Lower leg skin (tissue), 3 donors: ENCODE results near the gene NFATC2.

Experiments
- POLR2A ChIP-seq, 2 donors: fragments of 450-650 bp; IDR thresholded peaks; one replicate each; pipeline ENCODE4 v1.6.1; 2016 to 2017; ENCODE audit warnings: antibody characterized with exemption in 2 of 2, mild to moderate bottlenecking in 1 of 2, moderate library complexity in 1 of 2
- TF ChIP-seq, protein P1 (sequence below), 3 donors: fragments of 450-650 bp; IDR thresholded peaks; one replicate each; pipeline ENCODE4 v1.5.1; 2016; ENCODE audit warnings: antibody characterized with exemption in 3 of 3, mild to moderate bottlenecking in 3 of 3, moderate library complexity in 2 of 3

DNA sequence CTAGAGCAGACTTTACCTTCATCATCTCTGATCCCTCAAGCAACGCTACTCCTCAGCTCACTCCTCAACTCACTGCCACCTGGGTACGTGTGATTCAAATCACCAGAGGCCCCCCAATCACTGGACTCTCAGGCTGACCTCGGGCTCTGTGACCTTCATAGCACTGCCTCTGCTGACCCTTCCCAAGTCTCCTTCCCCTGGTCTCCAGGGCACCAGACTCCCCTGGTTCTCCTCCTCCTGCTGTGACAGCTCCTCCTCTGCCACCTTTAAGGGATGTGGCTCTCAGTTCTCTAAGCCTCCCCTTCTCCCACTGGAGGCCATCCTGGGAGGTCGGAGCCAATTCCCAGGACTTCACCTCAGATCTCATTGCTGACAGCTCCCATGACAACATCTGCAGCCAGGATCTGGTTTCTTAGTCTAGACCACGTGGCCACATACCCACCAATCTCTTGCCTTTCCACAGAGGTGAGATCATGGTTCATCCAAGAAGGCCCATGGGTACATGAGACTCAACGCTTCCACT is 90.4 kb downstream of the NFATC2 start:
- TF ChIP-seq POLR2A (IDR thresholded peaks at IDR 0.05): no peak
- TF ChIP-seq, protein P1, sequence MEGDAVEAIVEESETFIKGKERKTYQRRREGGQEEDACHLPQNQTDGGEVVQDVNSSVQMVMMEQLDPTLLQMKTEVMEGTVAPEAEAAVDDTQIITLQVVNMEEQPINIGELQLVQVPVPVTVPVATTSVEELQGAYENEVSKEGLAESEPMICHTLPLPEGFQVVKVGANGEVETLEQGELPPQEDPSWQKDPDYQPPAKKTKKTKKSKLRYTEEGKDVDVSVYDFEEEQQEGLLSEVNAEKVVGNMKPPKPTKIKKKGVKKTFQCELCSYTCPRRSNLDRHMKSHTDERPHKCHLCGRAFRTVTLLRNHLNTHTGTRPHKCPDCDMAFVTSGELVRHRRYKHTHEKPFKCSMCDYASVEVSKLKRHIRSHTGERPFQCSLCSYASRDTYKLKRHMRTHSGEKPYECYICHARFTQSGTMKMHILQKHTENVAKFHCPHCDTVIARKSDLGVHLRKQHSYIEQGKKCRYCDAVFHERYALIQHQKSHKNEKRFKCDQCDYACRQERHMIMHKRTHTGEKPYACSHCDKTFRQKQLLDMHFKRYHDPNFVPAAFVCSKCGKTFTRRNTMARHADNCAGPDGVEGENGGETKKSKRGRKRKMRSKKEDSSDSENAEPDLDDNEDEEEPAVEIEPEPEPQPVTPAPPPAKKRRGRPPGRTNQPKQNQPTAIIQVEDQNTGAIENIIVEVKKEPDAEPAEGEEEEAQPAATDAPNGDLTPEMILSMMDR (IDR thresholded peaks at IDR 0.05): no peak
